GM19438 (cell line): ENCODE measurements around the gene EMID1.

ENCODE experiments used
- ATAC-seq: cut with Tn5 transposase; IDR thresholded peaks from one replicate; pipeline ENCODE4 v1.9.1; 2021; ENCODE audit warnings: low read depth; ENCODE audit not compliant: unreplicated experiment

Gene EMID1

DNA sequence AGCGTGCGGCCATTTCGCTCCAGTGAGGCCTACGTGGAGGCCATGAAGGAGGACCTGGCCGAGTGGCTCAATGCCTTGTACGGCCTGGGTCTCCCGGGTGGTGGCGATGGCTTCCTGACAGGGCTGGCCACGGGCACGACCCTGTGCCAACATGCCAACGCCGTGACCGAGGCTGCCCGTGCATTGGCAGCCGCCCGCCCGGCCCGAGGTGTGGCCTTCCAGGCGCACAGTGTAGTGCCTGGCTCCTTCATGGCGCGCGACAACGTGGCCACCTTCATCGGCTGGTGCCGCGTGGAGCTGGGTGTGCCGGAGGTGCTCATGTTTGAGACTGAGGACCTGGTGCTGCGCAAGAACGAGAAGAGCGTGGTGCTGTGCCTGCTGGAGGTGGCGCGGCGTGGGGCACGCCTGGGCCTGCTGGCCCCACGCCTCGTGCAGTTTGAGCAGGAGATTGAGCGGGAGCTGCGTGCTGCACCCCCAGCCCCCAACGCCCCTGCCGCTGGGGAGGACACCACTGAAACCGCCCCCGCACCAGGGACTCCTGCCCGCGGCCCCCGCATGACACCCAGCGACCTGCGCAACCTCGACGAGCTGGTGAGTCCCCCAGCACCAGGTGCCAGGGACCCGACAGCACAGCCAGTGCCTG lies 102.6 kb downstream of the EMID1 start:
- ATAC-seq: no peak

GRCh38 chr22:29308791-29309262 lies 103.1 kb downstream of the EMID1 start:
- no peak for ATAC-seq
